ENCODE results near the gene FOXP2.
"Not testable (repeated sequence)": the region's sequence is repeated elsewhere in the genome, so short reads cannot be mapped to it uniquely, and the experiment has no call there.

FOXP2 gene

DNA sequence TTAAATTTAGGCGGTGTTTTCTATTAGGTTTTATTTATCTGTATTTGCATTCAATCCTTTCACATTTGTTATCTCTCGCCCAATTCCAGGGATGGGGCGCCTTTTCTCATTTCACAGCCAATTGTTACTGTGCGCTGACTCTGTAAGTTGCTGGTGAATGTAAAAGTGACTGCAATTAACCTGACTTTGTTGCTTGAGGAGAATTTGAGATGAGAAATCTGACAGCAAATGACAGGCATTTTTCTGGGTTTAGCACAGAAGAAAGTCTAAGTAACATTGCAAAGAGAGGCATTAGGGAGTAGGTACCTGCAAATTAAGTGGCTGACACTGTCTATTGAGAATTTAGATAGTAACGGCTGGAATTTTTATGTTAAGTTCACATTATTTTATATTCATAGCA is 16.6 kb downstream of the FOXP2 start:
- Histone ChIP-seq H4K20me1 (ENCODE audit: insufficient read depth, low read length) (no peaks in the 10 kb centered on the region), H2AFZ (ENCODE audit: low read depth, low read length) (no peak overlapping the region), H3K4me1 (ENCODE audit: low read length) (peaks cover 3% of the 10 kb centered on the region; the same call in 1 of the 2 replicates), H3K9me3 (ENCODE audit: insufficient read depth, low read length) (no peaks in the 10 kb centered on the region), H3K9ac (ENCODE audit: low read length) (no peak overlapping the region), H3K4me2 (ENCODE audit: low read length) (no peak overlapping the region), H3K36me3 (replicated peaks; ENCODE audit: low read depth, low read length) (no peaks in the 10 kb centered on the region), H3K27me3 (ENCODE audit: low read depth, low read length) (no peaks in the 10 kb centered on the region), H3K79me2 (ENCODE audit: low read length) (no peaks in the 10 kb centered on the region), H3K27ac (ENCODE audit: low read length) (no peak overlapping the region), H3K4me3 (ENCODE audit: low read length) (no peak overlapping the region)
- TF ChIP-seq, protein P1, sequence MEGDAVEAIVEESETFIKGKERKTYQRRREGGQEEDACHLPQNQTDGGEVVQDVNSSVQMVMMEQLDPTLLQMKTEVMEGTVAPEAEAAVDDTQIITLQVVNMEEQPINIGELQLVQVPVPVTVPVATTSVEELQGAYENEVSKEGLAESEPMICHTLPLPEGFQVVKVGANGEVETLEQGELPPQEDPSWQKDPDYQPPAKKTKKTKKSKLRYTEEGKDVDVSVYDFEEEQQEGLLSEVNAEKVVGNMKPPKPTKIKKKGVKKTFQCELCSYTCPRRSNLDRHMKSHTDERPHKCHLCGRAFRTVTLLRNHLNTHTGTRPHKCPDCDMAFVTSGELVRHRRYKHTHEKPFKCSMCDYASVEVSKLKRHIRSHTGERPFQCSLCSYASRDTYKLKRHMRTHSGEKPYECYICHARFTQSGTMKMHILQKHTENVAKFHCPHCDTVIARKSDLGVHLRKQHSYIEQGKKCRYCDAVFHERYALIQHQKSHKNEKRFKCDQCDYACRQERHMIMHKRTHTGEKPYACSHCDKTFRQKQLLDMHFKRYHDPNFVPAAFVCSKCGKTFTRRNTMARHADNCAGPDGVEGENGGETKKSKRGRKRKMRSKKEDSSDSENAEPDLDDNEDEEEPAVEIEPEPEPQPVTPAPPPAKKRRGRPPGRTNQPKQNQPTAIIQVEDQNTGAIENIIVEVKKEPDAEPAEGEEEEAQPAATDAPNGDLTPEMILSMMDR (IDR thresholded peaks at IDR 0.05; ENCODE audit: low read depth, low read length): no peak
- TF ChIP-seq EZH2phosphoT487 (IDR thresholded peaks at IDR 0.05; ENCODE audit: low read depth): no peak

DNA sequence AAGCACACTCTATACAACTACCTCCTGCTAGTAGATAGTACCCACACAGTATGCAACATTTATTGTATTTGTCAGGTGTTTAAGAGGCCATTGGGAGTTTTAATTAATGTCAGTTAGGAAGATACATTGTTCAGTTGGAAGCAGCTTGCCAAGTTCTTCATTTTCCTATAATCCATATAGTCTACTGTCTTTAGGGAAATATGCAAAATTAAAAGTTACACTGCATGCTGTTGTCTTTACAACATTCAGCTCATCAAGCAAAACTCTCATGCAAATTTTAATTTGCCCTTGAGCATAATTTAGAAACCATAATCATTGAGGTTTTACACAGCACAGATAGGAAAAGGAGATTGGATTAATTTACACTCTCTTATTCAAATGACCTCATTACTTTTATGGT is 17.4 kb downstream of the FOXP2 start:
- H3K36me3 ChIP-seq (replicated peaks; ENCODE audit: low read depth, low read length): no peaks in the 10 kb centered on the region
- peaks cover 1% of the 10 kb centered on the region; the same call in 1 of the 2 replicates for H3K4me1 ChIP-seq (ENCODE audit: low read length)
- no peak overlapping the region for H2AFZ ChIP-seq (ENCODE audit: low read depth, low read length)
- no peak overlapping the region for H3K4me3 ChIP-seq (ENCODE audit: low read length)
- no peaks in the 10 kb centered on the region for H3K79me2 ChIP-seq (ENCODE audit: low read length)
- H3K27ac ChIP-seq (ENCODE audit: low read length): no peak overlapping the region
- TF ChIP-seq, protein P1 (IDR thresholded peaks at IDR 0.05; ENCODE audit: low read depth, low read length): no peak
- no peak for TF ChIP-seq EZH2phosphoT487 (IDR thresholded peaks at IDR 0.05; ENCODE audit: low read depth)
- no peaks in the 10 kb centered on the region for H4K20me1 ChIP-seq (ENCODE audit: insufficient read depth, low read length)
- no peaks in the 10 kb centered on the region for H3K9me3 ChIP-seq (ENCODE audit: insufficient read depth, low read length)
- no peaks in the 10 kb centered on the region for H3K27me3 ChIP-seq (ENCODE audit: low read depth, low read length)
- H3K9ac ChIP-seq (ENCODE audit: low read length): no peak overlapping the region
- H3K4me2 ChIP-seq (ENCODE audit: low read length): no peak overlapping the region

DNA sequence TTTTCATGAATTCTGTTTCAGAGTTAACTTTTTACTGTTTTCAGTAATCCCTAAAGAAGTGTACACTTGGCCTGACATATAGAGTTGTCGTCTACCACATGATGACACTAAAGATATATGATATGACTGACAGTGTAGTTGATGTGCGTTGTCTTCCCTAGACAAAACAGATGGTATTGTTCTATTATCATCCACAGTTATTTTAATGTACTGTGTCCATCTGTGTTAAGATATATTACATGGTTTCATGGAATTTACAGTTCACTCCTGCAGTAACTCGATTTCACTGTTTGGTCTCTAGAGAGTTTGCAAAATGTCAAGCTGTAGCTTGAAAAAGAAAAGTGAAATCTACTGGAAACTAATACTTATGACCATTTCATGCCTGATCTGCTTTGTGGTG is 18.1 kb downstream of the FOXP2 start:
- Histone ChIP-seq H3K27me3 (ENCODE audit: low read depth, low read length) (no peaks in the 10 kb centered on the region), H3K4me3 (ENCODE audit: low read length) (no peak overlapping the region), H4K20me1 (ENCODE audit: insufficient read depth, low read length) (no peaks in the 10 kb centered on the region), H3K27ac (ENCODE audit: low read length) (no peak overlapping the region), H2AFZ (ENCODE audit: low read depth, low read length) (no peak overlapping the region), H3K79me2 (ENCODE audit: low read length) (no peaks in the 10 kb centered on the region), H3K9ac (ENCODE audit: low read length) (no peak overlapping the region), H3K9me3 (ENCODE audit: insufficient read depth, low read length) (no peaks in the 10 kb centered on the region), H3K4me1 (ENCODE audit: low read length) (no peaks in the 10 kb centered on the region), H3K4me2 (ENCODE audit: low read length) (no peak overlapping the region), H3K36me3 (replicated peaks; ENCODE audit: low read depth, low read length) (no peaks in the 10 kb centered on the region)
- TF ChIP-seq, protein P1 (IDR thresholded peaks at IDR 0.05; ENCODE audit: low read depth, low read length): 0 out of 2 replicates have a peak, but pooled peaks have one; percentile 3
- TF ChIP-seq EZH2phosphoT487 (IDR thresholded peaks at IDR 0.05; ENCODE audit: low read depth): no peak

DNA sequence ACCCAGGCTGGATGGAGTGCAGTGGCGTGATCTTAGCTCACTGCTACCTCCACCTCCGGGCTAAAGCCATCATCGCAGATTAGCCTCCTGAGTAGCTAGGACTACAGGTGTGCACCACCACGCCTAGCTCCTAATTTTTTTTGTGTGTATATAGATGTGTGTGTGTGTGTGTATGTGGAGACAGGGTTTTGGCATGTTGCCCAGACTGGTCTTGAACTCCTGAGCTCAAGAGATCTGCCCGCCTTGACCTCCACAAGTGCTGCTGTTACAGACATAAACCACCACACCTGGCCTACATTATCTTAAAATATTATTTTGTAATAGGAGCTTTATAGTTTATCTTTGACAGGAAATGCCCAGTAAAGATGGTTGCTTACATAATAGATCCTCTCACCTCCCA is 25.0 kb downstream of the FOXP2 start:
- TF ChIP-seq EZH2phosphoT487 (IDR thresholded peaks at IDR 0.05; ENCODE audit: low read depth): no peak
- TF ChIP-seq, protein P1 (IDR thresholded peaks at IDR 0.05; ENCODE audit: low read depth, low read length): no peak
- Histone ChIP-seq H2AFZ (ENCODE audit: low read depth, low read length) (no peak overlapping the region), H3K79me2 (ENCODE audit: low read length) (no peaks in the 10 kb centered on the region), H3K27ac (ENCODE audit: low read length) (no peak overlapping the region), H3K4me3 (ENCODE audit: low read length) (no peak overlapping the region), H3K9me3 (ENCODE audit: insufficient read depth, low read length) (0 out of 2 replicates have a peak, but pooled peaks cover 3% of the 10 kb centered on the region), H3K27me3 (ENCODE audit: low read depth, low read length) (no peaks in the 10 kb centered on the region), H3K36me3 (replicated peaks; ENCODE audit: low read depth, low read length) (no peaks in the 10 kb centered on the region), H3K9ac (ENCODE audit: low read length) (no peak overlapping the region), H3K4me1 (ENCODE audit: low read length) (no peaks in the 10 kb centered on the region), H3K4me2 (ENCODE audit: low read length) (no peak overlapping the region), H4K20me1 (ENCODE audit: insufficient read depth, low read length) (no peaks in the 10 kb centered on the region)

DNA sequence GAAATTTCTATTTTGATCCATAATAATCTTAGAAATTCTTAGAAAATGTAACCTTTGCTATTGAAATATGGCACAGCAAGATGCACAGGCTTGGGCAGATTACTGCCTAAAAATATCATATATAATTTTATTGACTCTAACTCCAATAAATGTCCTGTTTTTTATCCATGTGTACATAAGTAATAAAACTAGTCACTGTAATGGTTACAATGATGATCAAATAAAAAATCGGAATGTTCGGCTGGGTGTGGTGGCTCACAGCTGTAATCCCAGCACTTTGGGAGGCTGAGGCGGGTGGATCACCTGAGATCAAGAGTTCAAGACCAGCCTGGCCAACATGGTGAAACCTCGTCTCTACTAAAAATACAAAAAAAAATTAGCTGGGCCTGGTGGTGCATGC is 26.3 kb downstream of the FOXP2 start:
- H3K4me3 ChIP-seq (ENCODE audit: low read length); H3K4me1 ChIP-seq (ENCODE audit: low read length); H3K4me2 ChIP-seq (ENCODE audit: low read length); H3K27ac ChIP-seq (ENCODE audit: low read length); H3K9ac ChIP-seq (ENCODE audit: low read length); H3K79me2 ChIP-seq (ENCODE audit: low read length); H3K27me3 ChIP-seq (ENCODE audit: low read depth, low read length); H3K9me3 ChIP-seq (ENCODE audit: insufficient read depth, low read length); H3K36me3 ChIP-seq (replicated peaks; ENCODE audit: low read depth, low read length); H4K20me1 ChIP-seq (ENCODE audit: insufficient read depth, low read length); H2AFZ ChIP-seq (ENCODE audit: low read depth, low read length): not testable (repeated sequence)
